Right ventricle myocardium inferior (tissue), 1 donor: ENCODE measurements around the gene CT45A1. TPM values are rescaled to one million over a fixed set of nuclear protein-coding genes. Genes with fewer than 3 reads are reported as not detected.
"Not testable (repeated sequence)": the region's sequence is repeated elsewhere in the genome, so short reads cannot be mapped to it uniquely, and the experiment has no call there.

Experiments used
- ATAC-seq: fragments of 200-7000 bp; cut with Tn5 transposase; one replicate; pipeline ENCODE4 v1.9.1; 2020; ENCODE audit warnings: mild to moderate bottlenecking, moderate library complexity
- DNase-seq: peaks from one replicate; pipeline ENCODE4 v3.0.0; 2021; ENCODE audit errors: missing footprints
- intact Hi-C: fragments of 100-400 bp; cut with DNase I; formaldehyde crosslinking; loops from one replicate; pipeline ENCODE4 v1.11.0; 2022
- long read RNA-seq: library from polyadenylated mRNA; unstranded; transcript quantifications from one replicate; pipeline ENCODE4 v2.0.0, GENCODE V29; 2021
- total RNA-seq: library from RNA; stranded (reverse); fragmentation: NEBNext Ultra II Directional; extraction: Animal tissue kit (Norgen Biotek cat#: 25700); gene quantifications from one replicate; pipeline ENCODE4 v1.2.1, GENCODE V29; 2021
- donor health status: DM: no; HTN: yes; CAD: no; lungs with severe emphysema.

The CT45A1 gene, protein sequence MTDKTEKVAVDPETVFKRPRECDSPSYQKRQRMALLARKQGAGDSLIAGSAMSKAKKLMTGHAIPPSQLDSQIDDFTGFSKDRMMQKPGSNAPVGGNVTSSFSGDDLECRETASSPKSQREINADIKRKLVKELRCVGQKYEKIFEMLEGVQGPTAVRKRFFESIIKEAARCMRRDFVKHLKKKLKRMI
- total RNA-seq, result not detected
- long read RNA-seq, result 0 reads

DNA sequence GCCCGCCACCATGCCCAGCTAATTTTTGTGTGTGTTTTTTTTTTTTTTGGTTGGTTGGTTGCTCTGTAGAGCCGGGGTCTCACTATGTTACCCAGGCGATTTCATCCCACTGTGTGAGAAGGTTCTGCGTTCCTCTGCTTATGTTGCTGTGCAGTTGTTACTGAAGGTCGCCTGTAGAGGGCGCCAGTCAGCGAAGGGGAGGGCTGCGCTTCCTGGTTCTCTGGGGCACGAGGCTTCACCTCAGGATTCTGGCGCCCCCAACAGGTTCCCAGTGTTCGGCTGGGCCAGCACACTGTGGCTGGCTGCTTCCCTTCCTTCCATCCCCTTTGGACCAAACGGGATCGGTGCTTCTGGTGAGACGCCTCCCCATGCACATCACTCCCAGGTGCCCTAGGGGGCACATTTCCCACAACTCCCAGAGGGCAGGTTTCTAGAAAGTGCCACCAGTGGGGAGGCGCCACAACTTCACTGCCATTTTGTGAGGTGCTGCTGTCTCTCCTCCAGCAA, at the start of gene CT45A1:
TSS of gene CT45A1 (plus strand) at position 457 of the 507 bp plus-strand sequence. CDS start 5,302 bp downstream, outside the sequence.
- DNase-seq, intact Hi-C loops, ATAC-seq: not testable (repeated sequence)

DNA sequence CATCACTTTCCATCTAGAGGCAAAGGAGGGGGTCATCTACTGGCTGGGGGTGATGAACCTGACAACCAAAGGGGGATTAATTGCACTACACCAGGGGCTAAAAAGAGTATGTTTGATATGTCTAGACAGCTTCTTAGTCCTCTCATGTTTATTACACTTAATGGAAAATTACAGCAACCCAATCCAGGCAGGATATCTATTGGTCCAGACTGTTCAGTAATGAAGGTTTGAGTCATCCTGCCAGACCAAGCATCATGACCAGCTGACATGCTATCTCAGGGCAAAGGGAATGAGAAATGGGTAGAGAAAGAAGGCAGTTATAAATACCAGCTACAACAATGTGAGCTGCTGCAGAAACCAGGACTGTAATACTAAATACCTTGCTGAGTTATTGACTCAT, 40.5 kb upstream of the CT45A1 start:
- intact Hi-C loops, ATAC-seq, DNase-seq: not testable (repeated sequence)

DNA sequence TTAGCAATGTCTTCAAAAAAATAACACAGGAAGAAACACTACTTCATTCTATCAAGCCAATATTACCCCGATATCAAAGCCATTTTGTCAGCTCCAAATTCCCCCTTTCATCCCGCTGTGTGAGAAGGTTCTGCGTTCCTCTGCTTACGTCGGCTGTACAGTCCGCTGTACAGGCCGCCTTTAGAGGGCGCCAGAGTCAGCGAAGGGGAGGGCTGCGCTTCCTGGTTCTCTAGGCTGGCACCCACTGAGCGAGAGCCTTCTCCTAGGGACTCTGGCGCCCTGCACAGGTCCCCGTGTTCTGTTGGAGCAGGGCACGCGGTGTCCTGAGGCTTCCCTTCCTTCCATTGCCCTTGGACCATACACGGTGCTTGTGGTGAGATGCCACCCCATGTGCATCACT, 25.3 kb upstream of the CT45A1 start:
- ATAC-seq (no peak), DNase-seq (no peak)
- intact Hi-C loops, result no loop called here

DNA sequence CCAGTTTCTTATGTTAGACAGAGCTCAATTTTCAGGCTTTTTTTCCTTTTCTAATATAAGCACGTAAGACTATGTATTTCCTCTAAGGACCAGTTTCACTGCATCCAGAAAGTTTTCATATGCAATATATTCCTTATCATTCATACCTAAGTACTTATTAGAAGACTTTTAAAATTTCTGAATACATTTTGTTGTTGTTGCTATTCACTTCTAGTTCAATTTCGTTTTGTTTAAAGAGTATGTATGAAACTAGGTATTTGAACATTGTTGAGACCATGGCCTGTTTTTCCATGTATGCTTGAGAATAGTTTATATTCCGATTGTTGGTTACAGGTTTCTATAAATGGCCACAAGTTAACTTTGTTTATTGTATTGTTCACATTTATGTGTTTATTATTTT, 18.0 kb upstream of the CT45A1 start:
- no peak for ATAC-seq
- no peak for DNase-seq
- intact Hi-C loops, result no loop called here

DNA sequence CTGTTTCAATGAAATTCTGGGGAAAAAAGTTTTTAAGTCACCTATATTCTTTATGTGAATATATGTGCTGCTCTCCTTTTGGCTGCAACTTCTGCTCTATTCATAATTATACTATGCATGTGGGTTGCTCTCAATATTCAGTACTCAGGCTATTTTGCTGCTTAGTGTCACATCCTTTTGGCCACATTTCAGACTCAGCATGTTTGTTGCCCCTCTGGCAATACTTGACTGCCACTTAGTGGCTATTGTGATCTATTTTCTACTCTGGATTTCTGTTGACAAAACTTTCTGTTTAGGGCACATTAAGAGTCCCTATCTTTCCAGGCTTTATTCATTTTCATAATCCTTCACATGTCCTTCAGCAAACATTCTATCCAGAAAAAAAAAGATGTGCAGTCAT, 15.8 kb upstream of the CT45A1 start:
- no peak for DNase-seq
- intact Hi-C loops, result no loop called here
- no peak for ATAC-seq

DNA sequence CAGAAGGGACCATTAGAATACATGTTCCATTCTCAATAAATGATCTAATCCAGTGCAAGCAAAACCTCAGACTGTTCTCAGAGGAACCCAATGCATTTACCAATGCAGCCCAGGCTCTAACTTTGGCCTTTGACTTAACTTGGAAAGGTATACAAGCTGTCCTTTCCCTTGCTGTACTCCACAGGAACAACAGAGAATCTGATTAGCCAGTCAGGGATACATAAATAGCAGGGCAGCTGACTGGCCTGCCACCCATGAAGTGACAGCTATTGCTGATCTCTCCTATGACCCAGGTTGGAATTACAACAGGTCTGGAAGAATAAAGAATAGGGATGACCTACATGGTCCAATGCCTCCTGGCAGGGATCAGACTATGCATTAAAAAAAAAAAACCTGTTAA, 14.5 kb upstream of the CT45A1 start:
- intact Hi-C loops, result no loop called here
- DNase-seq (no peak), ATAC-seq (peak; percentile 56)

DNA sequence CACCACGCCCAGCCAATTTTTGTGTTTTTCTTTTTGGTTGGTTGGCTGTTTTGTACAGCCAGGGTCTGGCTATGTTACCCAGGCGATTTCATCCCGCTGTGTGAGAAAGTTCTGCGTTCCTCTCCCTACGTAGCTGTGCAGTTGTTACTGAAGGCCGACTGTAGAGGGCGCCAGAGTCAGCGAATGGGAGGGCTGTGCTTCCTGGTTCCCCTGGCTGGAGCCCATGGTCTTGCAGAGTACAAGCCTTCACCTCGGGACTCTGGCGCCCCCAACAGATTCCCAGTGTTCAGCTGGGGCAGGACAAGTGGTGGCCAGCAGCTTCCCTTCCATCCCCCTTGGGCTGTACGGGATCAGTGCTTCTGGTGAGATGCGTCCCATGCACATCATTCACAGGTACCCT, 5.6 kb upstream of the CT45A1 start:
- ATAC-seq, result no peak

DNA sequence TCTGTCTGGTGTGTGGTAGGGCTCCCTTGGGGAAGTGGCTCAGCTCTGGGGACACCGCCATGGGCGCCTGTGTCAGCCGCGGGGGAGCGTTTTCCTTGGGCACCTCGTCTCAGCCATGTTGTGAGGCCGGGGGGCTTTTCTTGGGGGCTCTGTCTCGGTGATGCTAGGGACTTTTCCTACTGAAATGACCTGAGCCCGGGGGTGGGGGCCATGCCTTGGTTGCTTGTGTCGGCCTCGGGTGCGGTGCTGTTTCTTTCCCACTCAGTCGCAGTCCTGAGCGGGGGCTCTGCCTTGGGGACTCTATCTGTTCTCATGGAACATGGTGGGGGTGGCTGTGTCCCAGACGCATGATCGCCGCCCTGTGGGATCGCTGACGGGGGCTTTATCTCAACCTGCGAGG, 356 bp downstream of the CT45A1 start:
- no peak for DNase-seq
- ATAC-seq, result no peak
- intact Hi-C loops, result no loop called here

More for the DNA sequence above, 5.6 kb upstream of the CT45A1 start:
- no peak for DNase-seq
- intact Hi-C loops, result no loop called here

DNA sequence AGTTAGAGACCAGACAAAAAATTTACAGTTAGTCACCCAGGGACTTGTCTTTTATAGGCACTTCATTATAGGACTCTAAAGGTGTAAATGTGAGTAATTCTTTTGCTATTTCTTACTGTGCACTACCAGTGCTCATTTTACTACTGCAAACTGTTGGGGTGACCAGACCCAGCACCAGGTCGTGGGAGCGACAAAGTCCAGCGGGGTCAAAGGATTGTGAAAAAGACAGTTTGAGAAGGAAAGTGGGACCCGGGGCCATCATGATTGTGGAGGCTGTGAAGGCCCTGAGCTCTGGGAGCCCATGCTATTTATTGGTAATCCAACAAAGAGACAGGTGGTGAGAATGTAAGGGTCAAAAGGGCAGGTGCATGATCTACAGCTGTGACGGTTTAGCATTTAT, 21.2 kb downstream of the CT45A1 start:
- peak; percentile 54 for DNase-seq
- intact Hi-C loops, ATAC-seq: not testable (repeated sequence)

DNA sequence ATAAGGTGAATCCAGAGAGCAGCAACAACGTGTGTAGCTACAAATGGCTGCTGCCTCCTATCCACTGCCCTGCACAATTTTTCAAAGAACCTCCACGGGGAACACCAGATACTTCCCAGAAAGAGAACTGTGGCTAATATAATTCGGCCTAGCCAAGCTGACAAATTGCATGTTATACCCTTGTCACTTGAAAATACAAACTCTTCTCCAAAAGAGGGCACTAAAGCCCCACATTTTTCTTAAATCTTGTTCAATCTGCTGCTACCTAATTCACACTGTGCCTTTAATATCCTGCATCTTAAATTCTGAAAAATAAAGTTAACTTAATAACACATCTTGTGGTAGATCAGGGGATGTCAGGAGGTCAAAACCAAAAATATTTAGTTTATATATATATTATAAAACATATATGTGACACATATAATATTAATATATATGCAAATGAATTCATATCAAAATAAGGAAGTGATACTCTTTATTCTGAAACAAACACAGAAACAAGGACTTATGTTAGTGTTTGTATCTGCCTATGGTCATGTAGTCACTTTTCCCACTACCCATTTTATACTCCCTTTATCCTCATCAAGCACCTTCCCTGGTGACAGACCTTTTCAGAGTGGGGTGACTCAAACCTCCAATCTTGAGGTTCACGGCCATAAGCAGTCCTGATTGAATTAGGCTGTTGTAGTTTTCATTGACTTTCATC, 24.1 kb downstream of the CT45A1 start:
- DNase-seq (no peak), ATAC-seq (no peak)
- intact Hi-C loops, result no loop called here

DNA sequence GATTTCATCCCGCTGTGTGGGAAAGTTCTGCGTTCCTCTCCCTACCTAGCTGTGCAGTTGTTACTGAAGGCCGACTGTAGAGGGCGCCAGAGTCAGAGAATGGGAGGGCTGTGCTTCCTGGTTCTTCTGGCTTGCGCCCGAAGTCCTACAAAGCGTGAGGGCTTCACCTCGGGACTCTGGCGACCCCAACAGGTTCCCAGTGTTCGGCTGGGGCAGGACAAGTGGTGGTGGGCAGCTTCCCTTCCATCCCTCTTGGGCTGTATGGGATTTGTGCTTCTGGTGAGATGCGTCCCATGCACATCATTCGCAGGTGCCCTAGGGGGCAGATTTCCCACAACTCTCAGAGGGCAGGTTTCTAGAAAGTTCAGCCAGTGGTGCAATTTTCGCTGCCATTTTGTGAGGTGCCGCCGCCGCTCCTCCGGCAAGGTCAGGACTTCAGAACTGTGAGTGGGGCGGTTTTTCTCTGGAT, 27.3 kb downstream of the CT45A1 start:
- DNase-seq, result no peak
- intact Hi-C loops, result no loop called here
- ATAC-seq, result no peak

DNA sequence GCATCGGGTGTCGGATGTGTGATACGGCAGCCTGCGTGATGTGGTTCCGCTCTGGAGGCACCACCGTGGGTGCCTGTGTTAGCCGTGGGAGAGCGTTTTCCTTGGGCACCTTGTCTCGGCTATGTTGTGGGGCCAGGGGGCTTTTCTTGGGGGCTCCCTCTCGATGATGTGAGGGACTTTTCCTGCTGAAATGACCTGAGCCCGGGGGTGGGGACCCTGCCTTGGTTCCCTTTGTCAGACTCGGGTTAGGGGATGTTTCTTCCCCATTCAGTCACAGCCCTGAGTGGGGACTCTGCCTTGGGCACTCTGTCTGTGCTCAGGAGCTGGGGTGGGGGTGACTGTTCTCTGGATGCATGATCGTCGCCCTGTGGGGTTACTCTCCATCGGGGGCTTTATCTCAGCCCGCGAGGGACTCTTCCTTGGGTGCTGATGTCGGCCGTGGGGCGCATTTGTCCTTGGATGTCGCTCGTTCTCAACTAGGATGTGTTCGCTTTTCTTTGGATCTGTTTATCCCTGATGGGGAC, 27.8 kb downstream of the CT45A1 start:
- DNase-seq (no peak), ATAC-seq (no peak)
- intact Hi-C loops, result no loop called here

DNA sequence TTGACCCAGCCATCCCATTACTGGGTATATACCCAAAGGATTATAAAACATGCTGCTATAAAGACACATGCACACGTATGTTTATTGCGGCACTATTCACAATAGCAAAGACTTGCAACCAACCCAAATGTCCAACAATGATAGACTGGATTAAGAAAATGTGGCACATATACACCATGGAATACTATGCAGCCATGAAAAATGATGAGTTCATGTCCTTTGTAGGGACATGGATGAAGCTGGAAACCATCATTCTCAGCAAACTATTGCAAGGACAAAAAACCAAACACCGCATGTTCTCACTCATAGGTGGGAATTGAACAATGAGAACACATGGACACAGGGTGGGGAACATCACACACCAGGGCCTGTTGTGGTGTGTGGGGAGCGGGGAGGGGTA, 31.3 kb downstream of the CT45A1 start:
- intact Hi-C loops, ATAC-seq: not testable (repeated sequence)

DNA sequence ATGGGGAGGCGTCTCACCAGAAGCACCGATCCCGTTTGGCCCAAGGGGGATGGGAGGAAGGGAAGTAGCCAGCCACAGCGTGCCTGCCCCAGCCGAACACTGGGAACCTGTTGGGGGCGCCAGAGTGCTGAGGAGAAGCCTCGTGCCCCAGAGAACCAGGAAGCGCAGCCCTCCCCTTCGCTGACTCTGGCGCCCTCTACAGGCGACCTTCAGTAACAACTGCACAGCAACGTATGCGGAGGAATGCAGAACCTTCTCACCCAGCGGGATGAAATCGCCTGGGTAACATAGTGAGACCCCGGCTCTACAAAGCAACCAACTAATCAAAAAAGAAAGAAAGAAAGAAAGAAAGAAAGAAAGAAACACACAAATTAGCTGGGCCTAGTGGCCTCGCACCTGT, 54.7 kb downstream of the CT45A1 start, which contains the start of gene CT45A3:
TSS of gene CT45A3 (minus strand) at position 101 of the 400 bp plus-strand sequence. CDS start 3,747 bp downstream, outside the sequence.
- ATAC-seq, intact Hi-C loops, DNase-seq: not testable (repeated sequence)

More for the DNA sequence above, 31.3 kb downstream of the CT45A1 start:
- DNase-seq, result not testable (repeated sequence)

Other genes with a start within 250 kb of the CT45A1 start
- 3.2 TPM for gene INTS6L, start 193.0 kb upstream of the CT45A1 start, total RNA-seq
- not detected for gene CT45A3, start 54.6 kb downstream of the CT45A1 start, total RNA-seq
- not detected for gene CT45A5, start 71.9 kb downstream of the CT45A1 start, total RNA-seq
- not detected for gene CT45A6, start 89.1 kb downstream of the CT45A1 start, total RNA-seq
- gene CT45A2, start 106.4 kb downstream of the CT45A1 start, total RNA-seq, result not detected
- not detected for gene CT45A7, start 123.6 kb downstream of the CT45A1 start, total RNA-seq
- not detected for gene CT45A8, start 140.9 kb downstream of the CT45A1 start, total RNA-seq
- gene CT45A9, start 158.2 kb downstream of the CT45A1 start, total RNA-seq, result not detected
- gene CT45A10, start 179.8 kb downstream of the CT45A1 start, total RNA-seq, result not detected
- gene SAGE1, start 180.1 kb downstream of the CT45A1 start, total RNA-seq, result not detected